A549 (cell line): ENCODE results near the gene MAP6. TPM values are rescaled to one million over a fixed set of nuclear protein-coding genes. Genes with fewer than 3 reads are reported as not detected.
A peak's percentile ranks its signal among the peaks of the same experiment; 100 is the strongest.

Experiments used
- ATAC-seq, 2 experiments: fragments of 200-7000 bp in 1 of 2; fragments of >200 bp in 1 of 2; cut with Nextera tagmentation in 1 of 2; cut with Tn5 transposase in 1 of 2; 3 replicates each; pipeline versions ENCODE4 v1.8.0 to v1.9.1; 2018 to 2020; ENCODE audit warnings: mild to moderate bottlenecking in 1 of 2, moderate library complexity in 1 of 2
- CTCF ChIA-PET: fragments of 300-600 bp; sonication (Branson Sonifier 250); formaldehyde crosslinking; extraction: SDS; loops from one replicate; lab custom pipeline; 2021; ENCODE audit warnings: antibody characterized with exemption, inconsistent platforms; lab: Yijun Ruan, JAX
- POLR2A ChIA-PET: fragments of 350-600 bp; formaldehyde crosslinking; extraction: SDS; loops from one replicate; lab custom pipeline; 2021; ENCODE audit warnings: antibody characterized with exemption, inconsistent platforms; lab: Yijun Ruan, JAX
- DNase-seq, 2 experiments: peaks; one replicate each; pipeline versions ENCODE4 v3.0.0 to v3.0.0-alpha.2; 2011 to 2016; ENCODE audit warnings: low read depth in 1 of 2, low spot score in 1 of 2
- FAIRE-seq: peaks from 2 replicates; lab custom pipeline; 2011; peaks lifted over from hg19 to GRCh38; lab: Jason Lieb, UNC
- H3K27ac ChIP-seq, 2 experiments: fragments of >200 bp; sonication (Bioruptor Twin); formaldehyde crosslinking; 3 replicates each; pipeline ENCODE4 v1.5.1; 2016 to 2017
- H3K4me1 ChIP-seq: fragments of >200 bp; sonication (Bioruptor Twin); formaldehyde crosslinking; 3 replicates; pipeline ENCODE4 v1.6.1; 2016
- H3K4me2 ChIP-seq: fragments of >200 bp; sonication (Bioruptor Twin); formaldehyde crosslinking; 3 replicates; pipeline ENCODE4 v1.6.1; 2016
- H3K4me3 ChIP-seq: fragments of >200 bp; sonication (Bioruptor Twin); formaldehyde crosslinking; 3 replicates; pipeline ENCODE4 v1.5.1; 2016
- H3K9me3 ChIP-seq: fragments of >200 bp; sonication (Bioruptor Twin); formaldehyde crosslinking; 3 replicates; pipeline ENCODE4 v1.6.1; 2016
- CBX8 ChIP-seq: fragments of 200-600 bp; sonication (generic); IDR thresholded peaks from 2 replicates; pipeline ENCODE4 v1.6.1; 2016
- CEBPB ChIP-seq, 2 experiments: fragments of >200 bp in 1 of 2; sonication (Bioruptor Twin) in 1 of 2; formaldehyde crosslinking in 1 of 2; IDR thresholded peaks; 2 replicates each; pipeline ENCODE4 v1.6.1; 2012 to 2016
- CHD2 ChIP-seq: fragments of 150-350 bp; IDR thresholded peaks from 2 replicates; pipeline ENCODE4 v1.6.1; 2014; ENCODE audit warnings: low read length; ENCODE audit not compliant: partially characterized antibody
- EHF ChIP-seq: fragments of 250-450 bp; sonication (Bioruptor Pico); IDR thresholded peaks from 2 replicates; pipeline ENCODE4 v1.5.0; 2020; ENCODE audit warnings: mild to moderate bottlenecking
- EP300 ChIP-seq, 2 experiments: fragments of >200 bp; sonication (Bioruptor Twin); formaldehyde crosslinking; IDR thresholded peaks; 2 replicates in 1 of 2; 3 replicates in 1 of 2; pipeline ENCODE4 v1.6.1; 2016 to 2017
- FOSB ChIP-seq: fragments of 250-450 bp; sonication (Bioruptor Pico); IDR thresholded peaks from 2 replicates; pipeline ENCODE4 v1.5.0; 2020; ENCODE audit warnings: mild to moderate bottlenecking, moderate library complexity
- HEYL ChIP-seq: fragments of 250-450 bp; sonication (Bioruptor Pico); IDR thresholded peaks from 2 replicates; pipeline ENCODE4 v1.8.0; 2021; ENCODE audit warnings: mild to moderate bottlenecking, moderate library complexity
- HOXB13 ChIP-seq: fragments of 250-450 bp; sonication (Bioruptor Pico); IDR thresholded peaks from 2 replicates; pipeline ENCODE4 v1.5.0; 2020; ENCODE audit warnings: low read depth, mild to moderate bottlenecking, moderate library complexity
- KDM5A ChIP-seq: fragments of 200-600 bp; sonication (generic); IDR thresholded peaks from 2 replicates; pipeline ENCODE4 v1.6.1; 2016; ENCODE audit warnings: antibody characterized with exemption, mild to moderate bottlenecking
- MAZ ChIP-seq: fragments of 150-350 bp; IDR thresholded peaks from 2 replicates; pipeline ENCODE4 v1.6.1; 2014; ENCODE audit warnings: antibody characterized with exemption, low read depth, low read length, borderline replicate concordance
- NFE2L2 ChIP-seq: fragments of 150-350 bp; conservative IDR thresholded peaks from 2 replicates; pipeline ENCODE4 v1.6.1; 2014; ENCODE audit warnings: low read length
- RAD21 ChIP-seq, 2 experiments: fragments of >200 bp in 1 of 2; sonication (Bioruptor Twin) in 1 of 2; formaldehyde crosslinking in 1 of 2; IDR thresholded peaks in 1 of 2; conservative IDR thresholded peaks in 1 of 2; 2 replicates in 1 of 2; 3 replicates in 1 of 2; pipeline ENCODE4 v1.6.1; 2012 to 2018; ENCODE audit warnings: inconsistent platforms in 1 of 2
- RARB ChIP-seq: fragments of 250-450 bp; sonication (Bioruptor Pico); IDR thresholded peaks from 2 replicates; pipeline ENCODE4 v1.8.0; 2021; ENCODE audit warnings: mild to moderate bottlenecking, moderate library complexity
- RCOR1 ChIP-seq: fragments of 150-350 bp; IDR thresholded peaks from 2 replicates; pipeline ENCODE4 v1.6.1; 2014; ENCODE audit warnings: antibody characterized with exemption, low read length, low read depth
- RFX5 ChIP-seq: fragments of 450-650 bp; IDR thresholded peaks from 2 replicates; pipeline ENCODE4 v1.7.1; 2014; ENCODE audit warnings: antibody characterized with exemption, mild to moderate bottlenecking, moderate library complexity
- SMC3 ChIP-seq: fragments of >200 bp; sonication (Bioruptor Twin); formaldehyde crosslinking; IDR thresholded peaks from 3 replicates; pipeline ENCODE4 v1.6.1; 2018; ENCODE audit warnings: inconsistent platforms
- USF2 ChIP-seq: fragments of 450-650 bp; IDR thresholded peaks from 2 replicates; pipeline ENCODE4 v1.6.1; 2014; ENCODE audit warnings: antibody characterized with exemption
- ZFP36 ChIP-seq: fragments of 450-650 bp; IDR thresholded peaks from 2 replicates; pipeline ENCODE4 v1.6.1; 2014; ENCODE audit warnings: borderline replicate concordance; ENCODE audit not compliant: partially characterized antibody
- WGBS: methylation state at CpG from one replicate; pipeline ENCODE4 v1.1.6; 2017; ENCODE audit errors: missing lambda C conversion rate; 5-methylcytosine and 5-hydroxymethylcytosine counted together
- polyA plus RNA-seq, 4 experiments: library from polyadenylated mRNA; depleted of rRNA in 3 of 4; stranded (reverse); fragments of >200 nt; fragmentation: RNase III in 1 of 4; extraction: RNeasy Plus Mini Kit Qiagen cat#74134 plus additional on column Dnase treatment in 1 of 4; gene quantifications; 2 replicates in 3 of 4; 3 replicates in 1 of 4; pipeline ENCODE4 v1.2.3, GENCODE V29; 2011 to 2017
- TF ChIP-seq, protein P1 (sequence below): fragments of >200 bp; sonication (Bioruptor Twin); formaldehyde crosslinking; IDR thresholded peaks from 3 replicates; pipeline ENCODE4 v1.5.1; 2016
- TF ChIP-seq, protein P2 (sequence below): fragments of >200 bp; sonication (Bioruptor Twin); formaldehyde crosslinking; IDR thresholded peaks from 3 replicates; pipeline ENCODE4 v1.6.1; 2016
- TF ChIP-seq, protein P3 (sequence below): fragments of 150-350 bp; IDR thresholded peaks from 2 replicates; pipeline ENCODE4 v1.6.1; 2014; ENCODE audit warnings: low read depth, mild to moderate bottlenecking, low read length
- TF ChIP-seq, protein P4 (sequence below): fragments of >200 bp; sonication (Bioruptor Twin); formaldehyde crosslinking; IDR thresholded peaks from 2 replicates; pipeline ENCODE4 v1.6.1; 2016
- TF ChIP-seq, protein P5 (sequence below): fragments of 250-450 bp; sonication (Bioruptor Pico); IDR thresholded peaks from 2 replicates; pipeline ENCODE4 v1.5.0; 2020; ENCODE audit warnings: low read depth, mild to moderate bottlenecking, moderate library complexity

MAP6 gene
- polyA plus RNA-seq, 2 of the 4 experiments (the other 2 are of a cell fraction), result 1.1 to 2.1 TPM

DNA sequence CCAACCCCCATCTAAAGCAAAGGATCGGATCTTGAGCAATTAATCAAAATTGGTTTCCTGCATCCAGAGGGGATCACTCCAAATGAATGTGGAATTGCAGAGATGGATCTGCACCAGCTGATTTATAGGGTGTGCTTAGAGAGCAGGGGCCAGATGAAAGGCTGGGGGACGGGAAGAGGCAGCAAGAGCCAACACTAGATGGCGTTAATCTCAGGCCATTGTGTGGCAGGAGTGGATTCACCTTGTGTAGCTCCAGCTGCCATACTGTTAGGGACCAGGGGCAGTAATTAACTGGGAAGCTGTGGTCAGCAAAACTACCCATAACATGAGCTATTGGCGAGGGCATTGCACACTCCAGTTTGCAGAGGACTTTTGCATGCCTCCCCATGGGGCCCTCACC is 71.2 kb downstream of the MAP6 start:
- ATAC-seq (peak; percentile 77 to 92), DNase-seq (peak; percentile 48 to 56), FAIRE-seq (no peak)
- Histone ChIP-seq H3K4me1 (no peaks in the 10 kb centered on the region), H3K9me3 (no peaks in the 10 kb centered on the region), H3K27ac (no peak overlapping the region), H3K4me3 (no peak overlapping the region), H3K4me2 (no peak overlapping the region)
- TF ChIP-seq RAD21 (conservative IDR thresholded peaks at IDR 0.05 in 1 of 2, IDR thresholded peaks at IDR 0.05 in 1 of 2), result peak; percentile 41 to 51; a peak in 3 of 5 replicates
- peak; percentile 36; the same call in 1 of the 3 replicates for TF ChIP-seq SMC3
- no peak for TF ChIP-seq MAZ
- no peak for TF ChIP-seq RCOR1
- TF ChIP-seq HOXB13 (CRISPR knock-in tag), result no peak
- TF ChIP-seq, protein P1, sequence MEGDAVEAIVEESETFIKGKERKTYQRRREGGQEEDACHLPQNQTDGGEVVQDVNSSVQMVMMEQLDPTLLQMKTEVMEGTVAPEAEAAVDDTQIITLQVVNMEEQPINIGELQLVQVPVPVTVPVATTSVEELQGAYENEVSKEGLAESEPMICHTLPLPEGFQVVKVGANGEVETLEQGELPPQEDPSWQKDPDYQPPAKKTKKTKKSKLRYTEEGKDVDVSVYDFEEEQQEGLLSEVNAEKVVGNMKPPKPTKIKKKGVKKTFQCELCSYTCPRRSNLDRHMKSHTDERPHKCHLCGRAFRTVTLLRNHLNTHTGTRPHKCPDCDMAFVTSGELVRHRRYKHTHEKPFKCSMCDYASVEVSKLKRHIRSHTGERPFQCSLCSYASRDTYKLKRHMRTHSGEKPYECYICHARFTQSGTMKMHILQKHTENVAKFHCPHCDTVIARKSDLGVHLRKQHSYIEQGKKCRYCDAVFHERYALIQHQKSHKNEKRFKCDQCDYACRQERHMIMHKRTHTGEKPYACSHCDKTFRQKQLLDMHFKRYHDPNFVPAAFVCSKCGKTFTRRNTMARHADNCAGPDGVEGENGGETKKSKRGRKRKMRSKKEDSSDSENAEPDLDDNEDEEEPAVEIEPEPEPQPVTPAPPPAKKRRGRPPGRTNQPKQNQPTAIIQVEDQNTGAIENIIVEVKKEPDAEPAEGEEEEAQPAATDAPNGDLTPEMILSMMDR, result peak; percentile 58
- ChIA-PET CTCF (interaction anchor here (0.9 to 4.7 kb wide), 13 partner anchors 9 to 721 kb away, joined by 3 to 22 read pairs (median 3); no protein-coding TSS in a partner anchor), POLR2A (no interaction called here)
- 34% methylated on average over 4 of the region's 4 CpGs for WGBS

DNA sequence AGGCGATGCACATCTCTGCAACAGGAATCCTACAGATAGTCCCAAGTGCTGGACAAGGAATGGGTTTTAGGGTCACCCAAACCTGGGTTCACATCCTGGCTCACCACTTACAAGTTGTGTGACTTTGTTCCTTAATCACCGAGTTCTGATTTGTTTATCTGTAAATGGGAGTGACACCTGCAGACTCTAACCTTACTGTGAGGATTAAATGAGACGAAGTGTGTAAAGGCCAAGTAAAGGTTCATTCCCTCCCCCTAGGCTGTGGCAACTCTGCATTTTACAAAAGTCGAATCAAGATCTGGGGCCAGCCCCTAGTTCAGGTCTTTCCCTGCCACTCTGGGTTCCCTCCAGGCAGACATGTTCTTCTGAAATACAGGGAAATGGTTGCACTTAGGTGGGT is 71.9 kb downstream of the MAP6 start:
- ChIA-PET POLR2A (no interaction called here), CTCF (interaction anchor here (0.7 to 2.6 kb wide), 10 partner anchors 10 to 722 kb away, joined by 3 to 16 read pairs (median 5); no protein-coding TSS in a partner anchor)
- no peak for FAIRE-seq
- H3K4me3 ChIP-seq, result no peak overlapping the region
- TF ChIP-seq CHD2 (no peak), EHF (CRISPR knock-in tag) (no peak), SMC3 (no peak), USF2 (no peak), FOSB (CRISPR knock-in tag) (no peak), CBX8 (no peak), NFE2L2 (no peak), RCOR1 (no peak), HEYL (no peak), RFX5 (no peak), EP300 (IDR thresholded peaks at IDR 0.05) (no peak), ZFP36 (no peak), RARB (CRISPR knock-in tag) (no peak), CEBPB (IDR thresholded peaks at IDR 0.05) (no peak), KDM5A (no peak), HOXB13 (CRISPR knock-in tag) (no peak)
- TF ChIP-seq, protein P2, sequence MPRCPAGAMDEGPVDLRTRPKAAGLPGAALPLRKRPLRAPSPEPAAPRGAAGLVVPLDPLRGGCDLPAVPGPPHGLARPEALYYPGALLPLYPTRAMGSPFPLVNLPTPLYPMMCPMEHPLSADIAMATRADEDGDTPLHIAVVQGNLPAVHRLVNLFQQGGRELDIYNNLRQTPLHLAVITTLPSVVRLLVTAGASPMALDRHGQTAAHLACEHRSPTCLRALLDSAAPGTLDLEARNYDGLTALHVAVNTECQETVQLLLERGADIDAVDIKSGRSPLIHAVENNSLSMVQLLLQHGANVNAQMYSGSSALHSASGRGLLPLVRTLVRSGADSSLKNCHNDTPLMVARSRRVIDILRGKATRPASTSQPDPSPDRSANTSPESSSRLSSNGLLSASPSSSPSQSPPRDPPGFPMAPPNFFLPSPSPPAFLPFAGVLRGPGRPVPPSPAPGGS, result no peak
- TF ChIP-seq, protein P3, sequence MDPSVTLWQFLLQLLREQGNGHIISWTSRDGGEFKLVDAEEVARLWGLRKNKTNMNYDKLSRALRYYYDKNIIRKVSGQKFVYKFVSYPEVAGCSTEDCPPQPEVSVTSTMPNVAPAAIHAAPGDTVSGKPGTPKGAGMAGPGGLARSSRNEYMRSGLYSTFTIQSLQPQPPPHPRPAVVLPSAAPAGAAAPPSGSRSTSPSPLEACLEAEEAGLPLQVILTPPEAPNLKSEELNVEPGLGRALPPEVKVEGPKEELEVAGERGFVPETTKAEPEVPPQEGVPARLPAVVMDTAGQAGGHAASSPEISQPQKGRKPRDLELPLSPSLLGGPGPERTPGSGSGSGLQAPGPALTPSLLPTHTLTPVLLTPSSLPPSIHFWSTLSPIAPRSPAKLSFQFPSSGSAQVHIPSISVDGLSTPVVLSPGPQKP, result no peak
- TF ChIP-seq, protein P4, sequence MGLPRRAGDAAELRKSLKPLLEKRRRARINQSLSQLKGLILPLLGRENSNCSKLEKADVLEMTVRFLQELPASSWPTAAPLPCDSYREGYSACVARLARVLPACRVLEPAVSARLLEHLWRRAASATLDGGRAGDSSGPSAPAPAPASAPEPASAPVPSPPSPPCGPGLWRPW, result no peak
- TF ChIP-seq, protein P5, sequence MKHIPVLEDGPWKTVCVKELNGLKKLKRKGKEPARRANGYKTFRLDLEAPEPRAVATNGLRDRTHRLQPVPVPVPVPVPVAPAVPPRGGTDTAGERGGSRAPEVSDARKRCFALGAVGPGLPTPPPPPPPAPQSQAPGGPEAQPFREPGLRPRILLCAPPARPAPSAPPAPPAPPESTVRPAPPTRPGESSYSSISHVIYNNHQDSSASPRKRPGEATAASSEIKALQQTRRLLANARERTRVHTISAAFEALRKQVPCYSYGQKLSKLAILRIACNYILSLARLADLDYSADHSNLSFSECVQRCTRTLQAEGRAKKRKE, result no peak
- no peak for DNase-seq
- no peak for ATAC-seq
- no peak overlapping the region for H3K4me2 ChIP-seq
- WGBS, result 43% methylated on average over 4 of the region's 4 CpGs
- H3K9me3 ChIP-seq, result no peaks in the 10 kb centered on the region
- no peaks in the 10 kb centered on the region for H3K4me1 ChIP-seq
- H3K27ac ChIP-seq, result no peak overlapping the region
